ENCODE results near the gene INS.

Gene INS

DNA sequence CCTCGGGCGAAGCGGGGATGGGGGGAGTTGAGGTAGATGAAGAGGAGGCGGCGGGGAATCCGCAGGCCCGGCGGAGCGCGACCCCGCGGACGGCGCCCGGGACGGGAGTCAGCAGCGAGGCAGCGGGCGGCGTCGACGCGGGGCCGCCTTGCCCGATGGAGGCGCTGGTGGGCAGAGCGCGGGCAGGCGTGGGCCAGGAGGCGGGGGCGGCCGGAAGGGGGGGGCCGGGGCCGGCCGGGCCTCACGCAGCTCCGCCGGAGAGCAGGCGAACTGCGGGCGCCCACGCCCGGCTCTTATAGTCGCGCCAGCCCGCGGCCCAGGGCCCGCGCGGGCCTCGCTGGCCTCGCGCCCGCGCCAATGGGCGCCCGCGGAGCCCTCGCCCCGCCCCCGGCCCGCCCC lies 21.9 kb downstream of the INS start, which contains the start of gene IGF2:
Gene IGF2 (minus strand): TSS at position 267 of the 399 bp plus-strand sequence. CDS start 3,866 bp downstream, outside the sequence.
- Histone ChIP-seq H3K4me3 (ENCODE audit: low read length) (no peak within 1 kb of the TSS), H3K4me2 (ENCODE audit: low read length) (no peak within 1 kb of the TSS), H3K27me3 (ENCODE audit: control insufficient read depth, low read length) (peaks cover 17% of the 10 kb centered on the region), H3K36me3 (ENCODE audit: control insufficient read depth, low read length) (no peaks in the 10 kb centered on the region), H3K9me3 (ENCODE audit: control insufficient read depth, insufficient read depth, low read length) (no peaks in the 10 kb centered on the region), H3K79me2 (ENCODE audit: control insufficient read depth, low read length) (no peaks in the 10 kb centered on the region), H3K9me2 (replicated peaks; ENCODE audit: control insufficient read depth, low read length) (no peaks in the 10 kb centered on the region), H3F3A (ENCODE audit: control insufficient read depth, insufficient read depth) (no peaks in the 10 kb centered on the region), H4K20me1 (ENCODE audit: control insufficient read depth, insufficient read depth, low read depth, low read length) (no peaks in the 10 kb centered on the region), H3K4me1 (ENCODE audit: control insufficient read depth, low read length) (no peaks in the 10 kb centered on the region), H3K27ac (ENCODE audit: low read depth, low read length) (no peak within 1 kb of the TSS)
- TF ChIP-seq, protein P1, sequence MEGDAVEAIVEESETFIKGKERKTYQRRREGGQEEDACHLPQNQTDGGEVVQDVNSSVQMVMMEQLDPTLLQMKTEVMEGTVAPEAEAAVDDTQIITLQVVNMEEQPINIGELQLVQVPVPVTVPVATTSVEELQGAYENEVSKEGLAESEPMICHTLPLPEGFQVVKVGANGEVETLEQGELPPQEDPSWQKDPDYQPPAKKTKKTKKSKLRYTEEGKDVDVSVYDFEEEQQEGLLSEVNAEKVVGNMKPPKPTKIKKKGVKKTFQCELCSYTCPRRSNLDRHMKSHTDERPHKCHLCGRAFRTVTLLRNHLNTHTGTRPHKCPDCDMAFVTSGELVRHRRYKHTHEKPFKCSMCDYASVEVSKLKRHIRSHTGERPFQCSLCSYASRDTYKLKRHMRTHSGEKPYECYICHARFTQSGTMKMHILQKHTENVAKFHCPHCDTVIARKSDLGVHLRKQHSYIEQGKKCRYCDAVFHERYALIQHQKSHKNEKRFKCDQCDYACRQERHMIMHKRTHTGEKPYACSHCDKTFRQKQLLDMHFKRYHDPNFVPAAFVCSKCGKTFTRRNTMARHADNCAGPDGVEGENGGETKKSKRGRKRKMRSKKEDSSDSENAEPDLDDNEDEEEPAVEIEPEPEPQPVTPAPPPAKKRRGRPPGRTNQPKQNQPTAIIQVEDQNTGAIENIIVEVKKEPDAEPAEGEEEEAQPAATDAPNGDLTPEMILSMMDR (IDR thresholded peaks at IDR 0.05; ENCODE audit: low read depth, low read length, poor library complexity, severe bottlenecking), result no peak
- TF ChIP-seq EZH2phosphoT487 (IDR thresholded peaks at IDR 0.05; ENCODE audit: borderline replicate concordance, low read length), result no peak

DNA sequence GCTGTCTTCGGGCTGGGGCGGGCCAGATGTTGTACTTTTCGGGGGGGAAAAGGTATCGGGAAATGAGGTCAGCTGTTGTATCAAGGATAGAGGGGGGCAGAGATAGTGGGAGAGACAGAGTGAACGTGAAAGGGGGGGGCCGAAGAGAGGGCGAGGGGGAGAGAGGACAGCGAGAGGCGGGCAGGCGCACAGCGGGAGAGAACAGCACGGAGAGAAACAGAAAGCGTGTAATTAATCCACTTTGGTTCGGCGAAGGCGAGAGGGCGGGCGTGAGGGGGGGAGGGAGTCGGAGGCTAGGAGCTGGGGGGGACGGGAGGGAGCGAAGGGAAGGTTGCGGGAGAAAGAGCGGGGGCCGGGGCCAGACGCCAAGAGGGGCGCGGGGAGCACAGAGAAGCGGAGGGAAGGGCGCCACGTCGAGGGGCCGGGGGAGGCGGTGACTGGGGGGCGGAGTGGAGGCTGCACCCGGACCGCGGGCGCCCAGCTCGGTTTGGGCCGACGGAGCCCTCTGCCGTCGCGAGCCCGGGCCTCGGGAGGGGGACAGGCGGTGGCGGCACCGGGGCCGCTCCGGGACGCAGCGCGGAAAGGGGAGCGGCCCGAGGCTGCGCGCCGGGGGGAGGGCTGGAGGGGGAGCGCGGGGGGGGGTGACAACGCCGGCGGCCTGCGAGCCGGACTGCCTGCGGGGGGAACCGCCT lies 22.4 kb downstream of the INS start:
- TF ChIP-seq EZH2phosphoT487 (IDR thresholded peaks at IDR 0.05; ENCODE audit: borderline replicate concordance, low read length), result no peak
- TF ChIP-seq, protein P1 (IDR thresholded peaks at IDR 0.05; ENCODE audit: low read depth, low read length, poor library complexity, severe bottlenecking), result no peak
- no peaks in the 10 kb centered on the region for H3K36me3 ChIP-seq (ENCODE audit: control insufficient read depth, low read length)
- H3K79me2 ChIP-seq (ENCODE audit: control insufficient read depth, low read length), result no peaks in the 10 kb centered on the region
- no peak overlapping the region for H3K4me3 ChIP-seq (ENCODE audit: low read length)
- H3K27me3 ChIP-seq (ENCODE audit: control insufficient read depth, low read length), result peaks cover 12% of the 10 kb centered on the region
- H3K4me1 ChIP-seq (ENCODE audit: control insufficient read depth, low read length), result no peaks in the 10 kb centered on the region
- H3K27ac ChIP-seq (ENCODE audit: low read depth, low read length), result no peak overlapping the region
- no peak overlapping the region for H3K4me2 ChIP-seq (ENCODE audit: low read length)
- H3K9me3 ChIP-seq (ENCODE audit: control insufficient read depth, insufficient read depth, low read length), result no peaks in the 10 kb centered on the region
- H3F3A ChIP-seq (ENCODE audit: control insufficient read depth, insufficient read depth), result no peaks in the 10 kb centered on the region
- H4K20me1 ChIP-seq (ENCODE audit: control insufficient read depth, insufficient read depth, low read depth, low read length), result no peaks in the 10 kb centered on the region
- no peaks in the 10 kb centered on the region for H3K9me2 ChIP-seq (replicated peaks; ENCODE audit: control insufficient read depth, low read length)

DNA sequence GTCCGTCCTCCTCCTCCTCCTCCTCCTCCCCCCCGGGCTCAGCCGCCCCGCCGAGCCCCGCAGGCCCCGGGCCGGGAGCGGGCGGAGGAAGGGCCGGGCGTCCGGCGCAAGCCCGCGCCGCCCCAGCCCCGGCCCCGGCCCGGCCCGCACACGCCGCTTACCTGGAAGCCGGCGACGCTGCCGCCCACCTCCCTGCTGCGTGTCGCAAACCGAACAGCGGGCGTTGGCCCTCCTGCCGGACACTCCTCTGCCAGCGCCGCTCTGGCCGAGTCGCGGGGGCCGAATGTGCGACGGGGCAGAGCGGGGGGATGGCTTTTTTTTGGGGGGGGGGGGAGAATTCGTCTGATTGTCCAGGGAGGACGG lies 23.0 kb downstream of the INS start:
- Histone ChIP-seq H3K79me2 (ENCODE audit: control insufficient read depth, low read length) (no peaks in the 10 kb centered on the region), H4K20me1 (ENCODE audit: control insufficient read depth, insufficient read depth, low read depth, low read length) (no peaks in the 10 kb centered on the region), H3K4me2 (ENCODE audit: low read length) (no peak overlapping the region), H3K9me3 (ENCODE audit: control insufficient read depth, insufficient read depth, low read length) (no peaks in the 10 kb centered on the region), H3K4me1 (ENCODE audit: control insufficient read depth, low read length) (no peaks in the 10 kb centered on the region), H3F3A (ENCODE audit: control insufficient read depth, insufficient read depth) (no peaks in the 10 kb centered on the region), H3K4me3 (ENCODE audit: low read length) (no peak overlapping the region), H3K36me3 (ENCODE audit: control insufficient read depth, low read length) (no peaks in the 10 kb centered on the region), H3K9me2 (replicated peaks; ENCODE audit: control insufficient read depth, low read length) (no peaks in the 10 kb centered on the region), H3K27ac (ENCODE audit: low read depth, low read length) (no peak overlapping the region), H3K27me3 (ENCODE audit: control insufficient read depth, low read length) (peaks cover 9% of the 10 kb centered on the region)
- TF ChIP-seq, protein P1 (IDR thresholded peaks at IDR 0.05; ENCODE audit: low read depth, low read length, poor library complexity, severe bottlenecking), result no peak
- no peak for TF ChIP-seq EZH2phosphoT487 (IDR thresholded peaks at IDR 0.05; ENCODE audit: borderline replicate concordance, low read length)
